B cell (primary cell): ENCODE data around the gene CD300LG.
A peak's percentile ranks its signal among the peaks of the same experiment; 100 is the strongest.

Experiments used
- CTCF ChIP-seq: fragments of 200-600 bp; IDR thresholded peaks from one replicate; pipeline ENCODE4 v1.8.0; 2022; ENCODE audit warnings: antibody characterized with exemption, mild to moderate bottlenecking
- EZH2 ChIP-seq: IDR thresholded peaks from 2 replicates; pipeline ENCODE4 v1.6.1; 2012; ENCODE audit warnings: borderline replicate concordance, low read depth, mild to moderate bottlenecking, moderate library complexity, low read length; ENCODE audit not compliant: insufficient read depth, poor library complexity, severe bottlenecking

- peak; percentile 98 for TF ChIP-seq CTCF
- TF ChIP-seq EZH2 = no peak
Measured at GRCh38 chr17:43878260-43879175, 31.5 kb downstream of the CD300LG start.
